WTC11 (cell line): ENCODE data around the gene HACD2. TPM values are rescaled to one million over a fixed set of nuclear protein-coding genes. Genes with fewer than 3 reads are reported as not detected.
"Not testable (repeated sequence)": the region's sequence is repeated elsewhere in the genome, so short reads cannot be mapped to it uniquely, and the experiment has no call there.

ENCODE experiments used
- ATAC-seq: fragments of 200-7000 bp; cut with Tn5 transposase; 2 replicates; pipeline ENCODE4 v1.10.0; 2021; ENCODE audit warnings: mild to moderate bottlenecking, moderate library complexity
- CTCF ChIA-PET: fragments of 300-600 bp; sonication (Branson Sonifier 250); formaldehyde crosslinking; loops from one replicate; lab custom pipeline; 2021; ENCODE audit warnings: antibody characterized with exemption; lab: Charles Lee
- POLR2A ChIA-PET: fragments of 350-600 bp; sonication (Branson Sonifier 250); formaldehyde crosslinking; loops from one replicate; lab custom pipeline; 2021; ENCODE audit warnings: antibody characterized with exemption; lab: Charles Lee
- DNase-seq: peaks from one replicate; pipeline ENCODE4 v3.0.0; 2021; ENCODE audit warnings: low spot score
- H3K27ac Mint-ChIP-seq: 2 replicates; pipeline ENCODE4 v1.8.0; 2021; ENCODE audit warnings: mixed read lengths
- H3K27me3 Mint-ChIP-seq: 2 replicates; pipeline ENCODE4 v1.8.0; 2021; ENCODE audit warnings: low read depth, mild to moderate bottlenecking, moderate library complexity, mixed read lengths
- H3K36me3 Mint-ChIP-seq: 2 replicates; pipeline ENCODE4 v1.8.0; 2021; ENCODE audit warnings: mixed read lengths
- H3K4me1 Mint-ChIP-seq: 2 replicates; pipeline ENCODE4 v1.8.0; 2022; ENCODE audit warnings: mixed read lengths
- H3K4me3 Mint-ChIP-seq: 2 replicates; pipeline ENCODE4 v1.8.0; 2021; ENCODE audit warnings: mild to moderate bottlenecking, moderate library complexity, mixed read lengths
- H3K9me3 Mint-ChIP-seq: 2 replicates; pipeline ENCODE4 v1.8.0; 2021; ENCODE audit warnings: mixed read lengths
- CBFB ChIP-seq: sonication (generic); formaldehyde crosslinking; IDR thresholded peaks from 2 replicates; pipeline ENCODE4 v1.8.1; 2022; ENCODE audit warnings: mild to moderate bottlenecking, low read depth, missing genetic modification reagents
- CREB1 ChIP-seq: sonication (generic); formaldehyde crosslinking; IDR thresholded peaks from 2 replicates; pipeline ENCODE4 v1.8.0; 2023; ENCODE audit warnings: mild to moderate bottlenecking, missing genetic modification reagents
- FOXJ3 ChIP-seq: sonication (generic); formaldehyde crosslinking; IDR thresholded peaks from 2 replicates; pipeline ENCODE4 v1.9.0; 2021; ENCODE audit warnings: missing genetic modification reagents, mild to moderate bottlenecking, borderline replicate concordance
- GRHL2 ChIP-seq: fragments of 250-450 bp; sonication (Bioruptor Pico); IDR thresholded peaks from 2 replicates; pipeline ENCODE4 v1.8.0; 2022; ENCODE audit warnings: mild to moderate bottlenecking, moderate library complexity; ENCODE audit not compliant: insufficient replicate concordance, severe bottlenecking
- MAX ChIP-seq: sonication (generic); formaldehyde crosslinking; IDR thresholded peaks from 2 replicates; pipeline ENCODE4 v1.8.0; 2022; ENCODE audit warnings: mild to moderate bottlenecking, missing genetic modification reagents
- MXD4 ChIP-seq: fragments of 250-450 bp; sonication (Bioruptor Pico); IDR thresholded peaks from 2 replicates; pipeline ENCODE4 v1.8.0; 2021; ENCODE audit warnings: mild to moderate bottlenecking, moderate library complexity, borderline replicate concordance
- NFATC4 ChIP-seq: fragments of 250-450 bp; sonication (Bioruptor Pico); IDR thresholded peaks from 2 replicates; pipeline ENCODE4 v1.9.0; 2021; ENCODE audit warnings: mild to moderate bottlenecking
- NR1H2 ChIP-seq: sonication (generic); formaldehyde crosslinking; IDR thresholded peaks from 2 replicates; pipeline ENCODE4 v1.9.0; 2021; ENCODE audit warnings: mild to moderate bottlenecking, moderate library complexity, missing genetic modification reagents
- NR2C2 ChIP-seq: sonication (generic); formaldehyde crosslinking; IDR thresholded peaks from 2 replicates; pipeline ENCODE4 v1.8.0; 2022; ENCODE audit warnings: mild to moderate bottlenecking, missing genetic modification reagents
- PRDM15 ChIP-seq: sonication (generic); formaldehyde crosslinking; IDR thresholded peaks from 2 replicates; pipeline ENCODE4 v1.8.0; 2022; ENCODE audit warnings: missing genetic modification reagents
- SMAD4 ChIP-seq: sonication (generic); formaldehyde crosslinking; IDR thresholded peaks from 2 replicates; pipeline ENCODE4 v1.8.0; 2022; ENCODE audit warnings: mild to moderate bottlenecking, missing genetic modification reagents
- SOX15 ChIP-seq: fragments of 250-450 bp; sonication (Bioruptor Pico); IDR thresholded peaks from 2 replicates; pipeline ENCODE4 v1.9.0; 2021; ENCODE audit warnings: mild to moderate bottlenecking
- SP1 ChIP-seq: sonication (generic); formaldehyde crosslinking; conservative IDR thresholded peaks from 2 replicates; pipeline ENCODE4 v1.8.1; 2022; ENCODE audit warnings: missing genetic modification reagents
- TP53 ChIP-seq: sonication (generic); formaldehyde crosslinking; IDR thresholded peaks from 2 replicates; pipeline ENCODE4 v1.8.1; 2023; ENCODE audit warnings: mild to moderate bottlenecking, missing genetic modification reagents
- ZNF138 ChIP-seq: sonication (generic); formaldehyde crosslinking; conservative IDR thresholded peaks from 2 replicates; pipeline ENCODE4 v1.8.1; 2022; ENCODE audit warnings: mild to moderate bottlenecking, moderate library complexity, missing genetic modification reagents
- ZNF396 ChIP-seq: fragments of 250-450 bp; sonication (Bioruptor Pico); IDR thresholded peaks from 2 replicates; pipeline ENCODE4 v1.8.0; 2021; ENCODE audit warnings: mild to moderate bottlenecking, moderate library complexity, borderline replicate concordance
- ZNF671 ChIP-seq: fragments of 250-450 bp; sonication (Bioruptor Pico); IDR thresholded peaks from 2 replicates; pipeline ENCODE4 v1.8.0; 2021; ENCODE audit warnings: mild to moderate bottlenecking
- total RNA-seq: library from RNA; stranded (reverse); gene quantifications from 3 replicates; pipeline ENCODE4 v1.2.3, GENCODE V29; 2021
- TF ChIP-seq, protein P1 (sequence below): fragments of 250-450 bp; sonication (Bioruptor Pico); IDR thresholded peaks from 2 replicates; pipeline ENCODE4 v1.9.0; 2021; ENCODE audit warnings: mild to moderate bottlenecking
- TF ChIP-seq, protein P2 (sequence below): fragments of 250-450 bp; sonication (Bioruptor Pico); IDR thresholded peaks from 2 replicates; pipeline ENCODE4 v2.1.2; 2022; ENCODE audit warnings: mild to moderate bottlenecking, moderate library complexity
- TF ChIP-seq, protein P3 (sequence below): sonication (generic); formaldehyde crosslinking; IDR thresholded peaks from 2 replicates; pipeline ENCODE4 v1.8.1; 2022; ENCODE audit warnings: low read depth, missing genetic modification reagents, borderline replicate concordance

Gene HACD2
- total RNA-seq, 1 experiment from 2014 or later = 26.1 TPM

- TF ChIP-seq, protein P1, sequence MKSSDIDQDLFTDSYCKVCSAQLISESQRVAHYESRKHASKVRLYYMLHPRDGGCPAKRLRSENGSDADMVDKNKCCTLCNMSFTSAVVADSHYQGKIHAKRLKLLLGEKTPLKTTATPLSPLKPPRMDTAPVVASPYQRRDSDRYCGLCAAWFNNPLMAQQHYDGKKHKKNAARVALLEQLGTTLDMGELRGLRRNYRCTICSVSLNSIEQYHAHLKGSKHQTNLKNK (CRISPR knock-in tag) = no peak
- TF ChIP-seq NR2C2 (CRISPR knock-in tag) = no peak
- no peak for TF ChIP-seq GRHL2
- TF ChIP-seq ZNF396 (CRISPR knock-in tag) = no peak
- TF ChIP-seq SMAD4 = no peak
- no peak for TF ChIP-seq SOX15 (CRISPR knock-in tag)
- TF ChIP-seq ZNF671 (CRISPR knock-in tag) = no peak
- TF ChIP-seq, protein P2, sequence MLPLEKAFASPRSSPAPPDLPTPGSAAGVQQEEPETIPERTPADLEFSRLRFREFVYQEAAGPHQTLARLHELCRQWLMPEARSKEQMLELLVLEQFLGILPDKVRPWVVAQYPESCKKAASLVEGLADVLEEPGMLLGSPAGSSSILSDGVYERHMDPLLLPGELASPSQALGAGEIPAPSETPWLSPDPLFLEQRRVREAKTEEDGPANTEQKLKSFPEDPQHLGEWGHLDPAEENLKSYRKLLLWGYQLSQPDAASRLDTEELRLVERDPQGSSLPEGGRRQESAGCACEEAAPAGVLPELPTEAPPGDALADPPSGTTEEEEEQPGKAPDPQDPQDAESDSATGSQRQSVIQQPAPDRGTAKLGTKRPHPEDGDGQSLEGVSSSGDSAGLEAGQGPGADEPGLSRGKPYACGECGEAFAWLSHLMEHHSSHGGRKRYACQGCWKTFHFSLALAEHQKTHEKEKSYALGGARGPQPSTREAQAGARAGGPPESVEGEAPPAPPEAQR (CRISPR knock-in tag) = no peak
- no peak for TF ChIP-seq MAX (CRISPR knock-in tag)
- no peak for TF ChIP-seq ZNF138 (CRISPR knock-in tag)
- TF ChIP-seq CREB1 (CRISPR knock-in tag) = no peak
- TF ChIP-seq MXD4 (CRISPR knock-in tag) = no peak
Observed at GRCh38 chr3:123613543-123613942, 28.7 kb upstream of the HACD2 start (continued).

GRCh38 chr3:123611674-123612073 lies 26.8 kb upstream of the HACD2 start:
- H3K36me3 Mint-ChIP-seq, ATAC-seq, H3K27me3 Mint-ChIP-seq, POLR2A ChIA-PET, CTCF ChIA-PET, H3K9me3 Mint-ChIP-seq, H3K27ac Mint-ChIP-seq, H3K4me3 Mint-ChIP-seq, DNase-seq, H3K4me1 Mint-ChIP-seq: not testable (repeated sequence)

DNA sequence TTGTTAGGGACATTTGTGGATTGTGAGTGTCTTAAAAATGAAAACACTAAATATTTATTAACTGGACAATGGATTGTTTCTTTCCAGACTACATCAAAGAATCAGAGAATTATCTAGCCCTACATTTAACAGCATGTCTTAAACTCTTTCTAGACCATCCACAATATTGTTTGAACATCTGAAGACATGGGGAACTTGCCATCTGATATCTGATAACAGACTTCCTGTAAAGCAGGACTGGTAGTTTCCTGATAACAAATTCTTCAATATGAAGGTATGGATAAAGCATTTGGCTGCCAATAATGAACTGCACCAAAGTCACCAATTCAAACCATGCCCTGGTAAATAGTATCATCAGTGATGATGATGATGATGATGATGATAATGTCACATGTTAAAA lies 26.2 kb upstream of the HACD2 start:
- Mint-ChIP-seq H3K4me3 (no peak overlapping the region), H3K27me3 (no peaks in the 10 kb centered on the region), H3K36me3 (0 out of 2 replicates have a peak, but pooled peaks cover 3% of the 10 kb centered on the region), H3K27ac (no peak overlapping the region), H3K4me1 (peaks cover under 1% of the 10 kb centered on the region), H3K9me3 (no peaks in the 10 kb centered on the region)
- POLR2A ChIA-PET = no interaction called here
- TF ChIP-seq FOXJ3 (no peak), TP53 (CRISPR knock-in tag) (no peak), PRDM15 (no peak), NR1H2 (CRISPR knock-in tag) (no peak), SP1 (CRISPR knock-in tag) (no peak), CBFB (CRISPR knock-in tag) (no peak), NFATC4 (CRISPR knock-in tag) (no peak)
- TF ChIP-seq, protein P3, sequence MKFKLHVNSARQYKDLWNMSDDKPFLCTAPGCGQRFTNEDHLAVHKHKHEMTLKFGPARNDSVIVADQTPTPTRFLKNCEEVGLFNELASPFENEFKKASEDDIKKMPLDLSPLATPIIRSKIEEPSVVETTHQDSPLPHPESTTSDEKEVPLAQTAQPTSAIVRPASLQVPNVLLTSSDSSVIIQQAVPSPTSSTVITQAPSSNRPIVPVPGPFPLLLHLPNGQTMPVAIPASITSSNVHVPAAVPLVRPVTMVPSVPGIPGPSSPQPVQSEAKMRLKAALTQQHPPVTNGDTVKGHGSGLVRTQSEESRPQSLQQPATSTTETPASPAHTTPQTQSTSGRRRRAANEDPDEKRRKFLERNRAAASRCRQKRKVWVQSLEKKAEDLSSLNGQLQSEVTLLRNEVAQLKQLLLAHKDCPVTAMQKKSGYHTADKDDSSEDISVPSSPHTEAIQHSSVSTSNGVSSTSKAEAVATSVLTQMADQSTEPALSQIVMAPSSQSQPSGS (CRISPR knock-in tag) = no peak
- no peak for DNase-seq
- CTCF ChIA-PET = no interaction called here
- no peak for ATAC-seq
